Ishikawa (cell line): ENCODE data around the gene RAP2A.

Experiments
- FOXM1 ChIP-seq: IDR thresholded peaks from 2 replicates; pipeline ENCODE4 v1.6.1; 2012; ENCODE audit warnings: low read depth, borderline replicate concordance
- TAF1 ChIP-seq: IDR thresholded peaks from 2 replicates; pipeline ENCODE4 v1.6.1; 2012; ENCODE audit warnings: low read depth, mild to moderate bottlenecking
- TF ChIP-seq, protein P1 (sequence below): IDR thresholded peaks from 2 replicates; pipeline ENCODE4 v1.6.1; 2012

DNA sequence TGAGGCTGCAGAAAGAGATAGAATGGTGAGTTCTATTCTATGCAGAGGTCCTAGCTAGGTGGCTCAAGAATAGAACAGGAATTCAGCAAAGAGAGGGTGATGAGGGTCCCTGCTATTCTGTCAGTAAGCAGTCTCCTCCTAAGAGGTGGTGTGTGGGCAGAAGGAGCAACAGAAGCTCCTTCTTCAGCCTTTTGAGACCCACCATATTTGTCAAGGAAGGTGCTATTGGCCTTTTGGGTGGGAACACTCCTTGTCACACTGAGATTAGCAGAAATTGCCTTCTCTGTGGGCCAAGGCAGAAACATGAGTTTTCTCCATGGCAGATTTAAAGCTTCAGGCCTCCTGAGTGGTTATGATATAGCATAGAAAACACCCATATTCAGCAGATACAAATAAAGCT, 39.4 kb upstream of the RAP2A start:
- TF ChIP-seq FOXM1 (no peak), TAF1 (no peak)
- TF ChIP-seq, protein P1, sequence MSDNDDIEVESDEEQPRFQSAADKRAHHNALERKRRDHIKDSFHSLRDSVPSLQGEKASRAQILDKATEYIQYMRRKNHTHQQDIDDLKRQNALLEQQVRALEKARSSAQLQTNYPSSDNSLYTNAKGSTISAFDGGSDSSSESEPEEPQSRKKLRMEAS = no peak
